Inflammatory macrophage (primary cell): Measurements from ENCODE around the gene AKT2.

Experiments used
- DNase-seq, 2 donors: peaks; one replicate each; pipeline ENCODE4 v3.0.0-alpha.2; 2020 to 2022

Gene AKT2

DNA sequence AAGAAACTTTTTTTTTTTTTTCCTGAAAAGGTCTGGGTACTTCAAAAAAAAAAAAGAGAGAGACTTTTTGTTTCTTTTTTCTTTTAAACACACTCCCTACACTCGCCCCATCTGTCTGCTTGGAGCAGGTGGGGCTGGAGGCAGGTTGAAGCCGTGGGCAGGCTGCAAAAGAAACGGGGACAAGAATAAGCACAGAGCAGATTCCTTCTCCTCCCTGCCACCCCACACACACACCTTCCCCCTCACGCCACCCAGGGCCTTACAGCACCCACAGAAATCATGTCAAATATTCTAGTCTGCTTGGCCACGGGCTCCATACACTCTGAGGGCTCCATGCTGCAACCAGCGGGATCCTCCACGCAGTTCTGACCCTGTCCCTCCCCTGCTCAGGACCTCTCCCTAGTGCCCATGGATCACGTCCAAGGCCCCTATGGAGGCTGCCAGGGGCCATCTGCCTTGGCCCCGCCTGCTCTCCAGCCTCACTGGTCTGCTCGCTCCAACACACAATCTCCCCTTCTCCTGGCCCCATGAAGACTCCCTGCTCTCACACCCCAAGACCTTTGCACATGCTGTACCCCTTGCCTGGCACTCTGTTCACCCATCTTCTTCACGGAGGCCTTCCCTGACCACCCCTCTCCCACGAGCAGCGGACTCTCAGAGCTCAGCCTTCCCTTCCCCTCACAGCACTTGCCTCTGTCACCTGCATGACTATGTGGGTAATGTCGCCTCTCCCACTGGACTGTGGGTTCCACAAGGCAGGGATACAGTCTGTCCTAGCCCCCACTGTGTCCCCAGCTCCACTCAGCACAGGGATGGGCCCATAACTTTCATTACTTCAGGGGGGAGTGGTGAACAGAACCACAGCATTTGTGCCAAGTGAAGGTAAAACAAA, 11.4 kb downstream of the AKT2 start:
- DNase-seq, result no peak

DNA sequence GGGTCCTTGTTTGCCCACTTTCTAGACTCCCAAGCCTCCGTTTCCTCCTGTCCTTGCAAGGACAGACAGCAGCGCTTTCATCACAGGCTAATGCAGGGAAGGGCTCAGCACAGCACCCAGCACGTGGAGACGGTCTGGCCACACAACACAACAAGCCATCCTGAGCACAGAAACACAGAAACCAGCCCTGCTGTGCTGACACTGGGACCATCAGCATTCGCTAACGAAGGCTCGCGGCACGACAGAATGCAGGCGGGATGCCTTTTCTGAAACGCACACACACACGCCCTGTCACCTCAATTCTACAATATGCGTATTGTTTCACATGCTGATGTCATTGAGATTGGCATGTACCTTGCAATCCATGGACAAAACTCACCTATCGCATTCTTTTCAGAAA, 12.9 kb downstream of the AKT2 start:
- DNase-seq, result no peak

DNA sequence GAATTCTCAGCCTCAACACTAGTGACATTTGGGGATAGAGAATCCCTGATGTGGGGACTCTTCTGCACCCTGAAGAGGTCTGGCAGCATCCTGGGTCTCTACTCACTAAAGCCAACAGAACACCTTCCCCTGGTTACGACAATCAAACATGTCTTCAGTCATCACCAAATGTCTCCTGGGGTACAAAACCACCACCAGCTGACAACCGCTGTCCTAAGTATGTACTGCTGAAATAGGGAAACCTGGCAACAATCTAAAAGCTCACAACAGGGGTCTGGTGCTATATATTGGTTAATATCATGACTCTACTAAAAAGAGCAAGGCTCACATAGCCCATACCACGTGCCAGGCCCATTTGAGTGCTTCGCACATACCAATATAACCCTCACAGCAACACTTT, 13.4 kb downstream of the AKT2 start:
- DNase-seq, result no peak

GRCh38 chr19:40270362-40271089, 14.6 kb downstream of the AKT2 start:
- DNase-seq, result no peak

DNA sequence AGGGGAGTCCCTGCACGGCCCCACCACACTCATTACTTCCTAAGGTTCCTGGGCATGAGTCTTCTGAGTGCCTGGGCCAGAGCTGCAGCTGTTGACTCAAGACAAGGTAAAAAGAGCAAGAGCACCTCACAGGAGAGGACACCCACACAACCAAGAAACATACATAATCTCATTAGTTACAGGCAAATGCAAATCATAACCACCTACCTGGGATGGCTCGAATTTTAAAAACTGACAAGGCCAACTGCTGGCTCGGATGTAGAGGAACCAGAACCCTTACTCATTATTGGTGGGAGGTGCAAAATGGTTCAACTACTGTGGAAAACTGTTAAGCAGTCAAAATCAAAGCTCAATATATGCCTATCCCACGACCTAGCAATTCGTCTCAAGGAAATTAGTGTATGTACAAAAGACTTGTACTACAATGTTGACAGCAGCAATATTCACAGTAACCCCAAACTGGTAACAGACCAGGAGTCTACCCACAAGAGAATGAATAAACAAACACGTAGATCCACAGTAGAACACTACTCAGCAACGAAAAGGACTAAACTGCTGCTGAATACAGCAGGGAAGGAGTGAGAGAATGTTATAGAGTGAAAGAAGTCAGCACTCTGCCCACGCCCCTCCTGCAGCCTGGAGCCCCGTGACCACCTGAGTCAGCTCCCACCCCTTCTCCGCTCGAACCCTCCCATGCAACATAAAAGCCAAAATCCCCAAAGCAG, 15.8 kb downstream of the AKT2 start:
- DNase-seq, result no peak

DNA sequence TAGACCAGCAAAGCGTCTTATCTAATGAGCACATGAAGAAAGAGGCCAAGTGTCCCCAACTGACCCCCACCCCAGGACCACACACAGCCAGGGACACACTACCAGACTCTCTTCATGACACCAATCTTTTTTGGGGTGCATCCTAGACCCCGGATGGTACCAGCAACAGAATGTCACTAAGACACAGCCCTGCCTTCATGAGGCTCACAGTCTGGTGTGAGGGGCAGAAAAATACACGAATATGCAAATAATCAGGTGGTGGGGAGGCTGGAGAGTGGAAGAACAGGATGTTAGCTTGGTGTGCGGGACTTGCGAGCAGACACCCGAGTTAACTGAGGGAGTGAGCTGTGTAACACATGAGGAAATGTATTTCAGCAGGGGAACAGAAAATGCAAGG, 17.5 kb downstream of the AKT2 start:
- DNase-seq, result no peak

DNA sequence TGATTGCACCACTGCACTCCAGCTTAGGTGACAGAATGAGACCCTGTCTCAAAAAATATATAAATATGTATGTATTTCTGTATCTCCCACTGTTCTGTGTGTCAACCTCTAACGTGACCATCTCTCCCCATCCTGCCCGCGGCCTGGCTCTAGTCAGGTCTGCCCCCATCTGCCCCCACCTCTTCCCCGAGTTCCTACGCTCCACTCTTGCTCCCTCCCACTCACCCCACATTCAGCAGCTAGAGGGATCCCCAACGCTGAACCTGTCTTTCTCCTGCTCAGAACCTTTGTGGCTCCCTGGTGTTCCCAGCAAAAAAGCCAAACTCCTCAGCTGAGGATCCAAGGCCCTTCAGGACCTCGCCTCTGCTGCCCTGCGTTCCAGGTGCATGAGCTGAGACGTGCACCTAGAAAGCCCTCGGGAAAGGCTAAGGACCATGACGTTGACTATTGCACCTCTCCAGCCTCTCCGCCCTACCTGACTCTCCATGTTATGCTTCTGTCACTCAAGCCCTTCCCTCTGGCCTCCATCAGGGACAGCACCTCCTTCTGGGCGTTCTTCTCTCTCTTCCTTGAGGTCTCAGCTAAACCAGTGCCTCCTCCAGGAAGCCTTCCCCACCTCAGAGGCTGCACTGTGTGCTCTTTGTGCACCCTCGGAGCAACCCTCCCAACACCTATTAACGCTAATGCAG, 18.1 kb downstream of the AKT2 start:
- no peak for DNase-seq

DNA sequence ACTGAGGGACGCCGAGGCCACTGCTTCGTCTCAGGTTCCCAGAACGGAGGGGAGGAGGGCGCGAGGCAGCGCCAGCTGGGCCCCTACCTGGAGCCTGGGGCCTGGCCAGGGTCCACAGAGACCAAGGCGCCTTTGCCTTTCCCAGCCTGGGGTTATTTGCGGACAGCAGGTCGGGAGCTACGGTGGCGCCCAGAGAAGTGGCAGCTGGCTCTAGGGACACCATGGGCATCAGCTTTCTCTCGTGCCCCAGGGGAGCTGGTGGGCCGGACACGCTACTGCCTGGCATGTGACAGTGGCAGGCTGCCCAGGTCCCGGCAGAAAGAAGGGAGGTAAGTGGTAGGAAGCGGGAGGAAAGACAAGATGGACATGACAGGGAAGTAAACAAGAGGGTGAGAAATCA, 19.0 kb downstream of the AKT2 start:
- no peak for DNase-seq

DNA sequence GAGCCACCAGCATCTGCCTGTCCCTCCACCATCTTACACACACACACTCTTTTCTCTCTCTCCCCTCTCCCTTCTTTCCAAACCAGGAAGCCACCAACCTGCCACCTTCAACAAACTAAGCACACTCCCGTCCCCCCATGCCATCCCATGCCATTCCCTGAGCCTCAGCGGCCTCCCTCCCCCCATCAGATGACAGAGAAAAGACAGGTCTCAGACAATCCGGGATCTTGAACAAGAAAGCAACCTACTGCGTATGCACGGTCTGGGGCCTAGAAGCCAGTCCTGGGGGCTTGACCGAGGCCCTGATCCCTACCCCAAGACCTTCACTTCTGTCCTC, 19.4 kb downstream of the AKT2 start:
- DNase-seq, result no peak

DNA sequence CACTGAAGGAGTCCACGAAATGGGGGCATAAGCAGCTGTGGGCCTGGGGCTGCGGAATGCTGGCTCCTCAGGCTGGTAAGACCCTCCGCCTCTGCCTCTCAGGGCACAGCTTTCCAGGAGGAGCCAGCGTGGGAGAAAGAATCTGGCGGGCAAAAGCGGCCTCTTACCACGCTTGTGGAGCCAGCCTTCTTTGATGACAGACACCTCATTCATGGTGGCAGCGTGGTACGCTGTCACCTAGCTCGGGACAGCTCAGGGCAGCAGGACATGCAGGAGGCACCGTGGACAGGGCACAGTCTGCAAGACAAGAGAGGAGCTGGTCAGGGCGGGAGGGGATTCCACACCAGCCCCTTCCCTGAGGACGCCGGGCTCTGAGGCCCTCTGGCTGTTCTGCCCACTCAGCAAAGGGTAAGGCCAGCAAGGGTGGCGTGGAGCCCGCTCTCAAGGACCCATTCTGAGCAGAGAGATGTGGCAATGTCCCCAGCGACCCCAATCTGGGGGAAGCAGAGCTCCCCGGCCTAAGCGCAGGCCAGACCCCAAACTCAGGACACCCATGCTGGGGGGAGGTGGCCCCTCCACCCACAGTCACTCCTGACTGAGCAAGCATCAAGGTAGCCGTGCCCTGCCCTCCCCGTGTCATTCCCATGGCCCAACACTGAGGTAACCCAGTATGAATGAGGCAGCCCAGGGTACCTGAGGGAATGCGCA, 19.9 kb downstream of the AKT2 start:
- DNase-seq, result no peak

DNA sequence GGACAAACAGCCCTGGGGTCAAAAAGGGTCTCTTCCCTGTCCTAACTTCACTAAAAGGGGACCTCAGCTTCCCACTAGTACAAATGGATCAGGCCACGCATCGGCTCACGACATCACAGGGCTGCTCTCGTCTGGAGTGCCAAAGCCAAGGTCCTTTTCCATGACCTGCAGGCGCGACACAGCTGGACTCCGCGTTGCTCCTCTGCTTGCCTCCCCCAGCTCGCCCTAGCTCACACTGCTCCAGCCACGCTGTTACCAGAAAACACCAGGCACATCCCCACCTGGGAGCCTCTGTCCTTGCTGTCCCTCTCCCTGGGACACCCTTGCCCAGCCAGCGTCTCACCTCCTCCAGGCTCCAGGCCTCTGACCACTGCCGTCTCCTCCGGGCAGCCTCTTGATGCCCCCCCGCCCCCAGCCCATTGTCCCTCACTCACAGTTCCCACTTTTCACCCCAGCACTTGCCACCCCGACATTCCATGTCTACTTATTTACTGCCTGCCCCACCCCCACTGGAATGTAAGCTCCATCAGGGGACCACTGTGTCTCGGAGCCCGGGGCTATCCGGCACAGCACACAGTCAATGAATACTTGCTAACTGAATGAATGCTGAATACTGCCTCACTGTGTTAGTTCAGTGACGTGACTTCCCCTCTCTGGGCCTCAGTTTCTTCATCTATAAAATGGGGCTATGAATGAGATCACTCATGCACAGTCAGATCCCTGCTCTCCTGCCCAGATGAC, 20.7 kb downstream of the AKT2 start:
- no peak for DNase-seq

DNA sequence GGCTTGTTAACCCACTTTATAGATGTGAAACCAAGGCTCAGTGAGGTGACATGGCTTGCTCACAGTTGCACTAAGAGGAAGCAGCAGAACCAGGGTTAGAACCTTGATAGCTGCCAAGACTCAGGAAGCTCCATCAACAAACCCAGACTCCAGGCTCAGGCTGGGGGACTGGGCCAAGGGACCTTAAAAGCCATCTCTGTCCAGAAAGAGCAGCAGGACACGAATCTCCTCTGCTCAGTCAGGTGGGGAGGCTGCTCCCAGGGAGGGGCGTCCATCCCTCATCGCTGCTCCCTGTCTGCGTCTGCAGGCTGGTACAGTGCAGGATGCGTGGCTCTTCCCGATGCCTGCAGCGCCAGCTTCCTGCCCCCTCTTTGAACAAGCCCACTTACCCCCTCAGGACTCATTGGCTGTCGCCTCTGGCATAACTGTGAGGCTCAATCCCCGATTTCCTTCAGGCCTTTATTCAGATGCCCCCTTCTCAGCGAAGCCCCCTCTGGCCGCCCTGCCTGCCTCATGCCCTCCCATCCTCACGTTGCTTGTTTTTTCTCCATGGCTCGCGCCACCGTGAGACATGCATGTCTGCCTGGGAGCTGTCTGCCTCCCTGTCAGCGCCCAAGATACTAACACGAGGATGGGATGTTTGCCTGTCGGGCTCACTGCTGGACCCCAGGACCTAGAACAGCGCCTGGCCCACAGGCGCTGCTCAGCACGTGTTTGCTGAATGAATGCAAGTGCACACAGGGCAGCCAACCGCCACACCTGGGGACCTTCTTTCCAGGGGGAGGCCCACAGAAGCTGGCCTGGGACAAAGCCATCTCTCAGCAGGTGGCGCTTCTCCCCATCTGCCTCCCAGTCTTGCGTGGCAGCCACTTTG, 21.5 kb downstream of the AKT2 start:
- no peak for DNase-seq

DNA sequence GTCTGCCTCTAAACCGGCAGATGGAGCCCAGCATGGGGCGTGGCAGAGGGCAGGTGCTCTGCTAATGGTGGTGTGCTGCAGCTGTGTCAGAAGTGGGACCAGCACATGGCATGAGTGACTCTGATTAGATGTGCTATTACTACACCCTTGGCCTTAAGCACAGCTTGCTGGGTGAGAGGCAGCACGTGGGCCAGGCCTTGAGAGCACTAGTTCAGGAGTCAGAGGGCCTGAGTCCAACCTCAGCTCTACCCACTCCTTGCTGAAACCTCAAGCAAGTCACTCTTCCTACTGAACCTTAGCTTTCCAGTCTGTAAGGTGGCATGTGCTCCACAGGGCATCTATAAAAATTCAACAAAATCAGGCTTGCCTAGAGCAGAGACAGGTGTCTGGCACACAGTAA, 22.7 kb downstream of the AKT2 start:
- DNase-seq, result no peak

DNA sequence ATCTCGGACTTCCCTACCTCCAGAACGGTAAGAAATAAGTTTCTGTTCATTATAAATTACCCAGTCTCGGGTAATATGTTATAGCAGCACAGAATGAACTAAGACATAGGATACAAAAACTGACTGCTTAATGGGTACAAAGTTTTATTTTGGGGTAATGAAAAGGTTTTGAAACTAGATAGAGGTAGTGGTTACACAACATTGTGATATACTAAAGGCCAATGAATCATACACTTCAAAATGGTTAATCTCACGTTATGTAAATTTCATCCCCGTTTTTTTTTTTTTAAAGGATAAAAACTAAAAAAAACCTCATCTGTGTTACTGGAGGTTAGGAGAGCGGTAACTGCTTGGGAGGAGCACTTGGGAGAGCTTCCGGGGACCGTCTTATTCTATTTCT, 23.5 kb downstream of the AKT2 start:
- DNase-seq, result peak in 1 of 2 donors; percentile 30

DNA sequence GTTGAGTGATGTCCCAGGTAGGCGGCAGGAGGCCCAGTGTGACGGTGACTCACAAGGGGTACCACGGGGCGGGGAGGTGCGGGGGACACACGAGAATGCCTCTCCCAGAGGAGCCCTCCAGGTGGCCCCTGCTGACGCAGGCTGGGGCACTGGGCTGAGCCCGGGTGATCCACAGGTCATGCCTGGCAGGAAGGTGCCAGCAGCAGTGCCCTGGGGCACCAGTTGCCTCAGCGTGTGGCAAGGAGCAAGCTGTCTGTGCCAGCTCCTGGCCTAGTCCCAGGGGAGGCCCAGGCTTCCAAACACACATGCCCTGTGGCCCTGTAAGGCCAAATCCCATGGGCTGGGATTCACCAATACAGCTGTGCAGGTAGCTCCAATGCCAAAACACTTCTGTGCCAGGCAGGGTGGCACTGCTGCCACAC, 28.0 kb downstream of the AKT2 start:
- no peak for DNase-seq

DNA sequence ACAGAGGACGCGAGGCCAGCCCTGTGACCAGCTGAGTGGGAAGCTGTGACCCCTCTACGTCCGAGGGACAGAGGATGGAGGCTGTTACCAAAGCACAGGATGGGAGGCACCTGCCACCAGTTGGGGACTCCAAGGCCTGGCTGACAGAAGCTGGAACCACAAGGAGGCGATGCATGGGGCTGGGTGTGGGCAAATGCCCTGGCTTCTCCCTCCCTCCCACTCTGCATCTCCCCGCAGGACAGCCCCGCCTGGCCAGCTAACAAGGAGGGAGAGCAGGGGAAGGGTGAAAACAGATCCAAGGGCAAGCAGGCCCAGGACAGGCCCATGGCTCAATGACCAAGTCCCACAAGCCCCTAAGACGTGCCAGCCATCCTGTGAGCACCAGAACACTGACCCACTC, 28.6 kb downstream of the AKT2 start:
- no peak for DNase-seq

DNA sequence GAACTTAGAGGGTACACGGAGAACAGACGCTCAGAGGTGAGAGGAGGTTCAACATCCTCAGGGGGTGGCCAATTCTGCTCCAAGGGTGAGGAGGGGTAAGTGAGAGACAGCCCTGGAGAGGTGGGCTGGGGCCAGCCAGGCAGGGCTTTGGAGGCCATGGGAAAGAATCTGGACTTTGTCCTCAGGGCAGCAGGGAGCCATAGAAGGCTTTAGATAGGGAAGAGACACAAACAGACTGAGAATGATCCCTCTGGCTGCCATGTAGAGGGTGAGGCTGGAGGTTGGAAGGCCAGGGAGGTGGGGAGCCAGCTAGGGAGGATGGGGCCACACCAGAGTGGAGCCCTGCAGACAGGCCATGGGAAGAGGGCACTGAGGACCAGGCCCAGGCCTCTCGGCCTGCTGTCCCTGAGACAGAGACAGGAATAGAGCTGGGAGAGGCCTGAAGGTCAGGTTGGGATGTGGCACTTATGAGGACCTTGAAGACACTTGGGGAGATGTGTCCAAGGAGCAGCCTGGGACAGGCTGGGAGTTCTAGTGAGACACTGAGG, 29.5 kb downstream of the AKT2 start:
- no peak for DNase-seq

DNA sequence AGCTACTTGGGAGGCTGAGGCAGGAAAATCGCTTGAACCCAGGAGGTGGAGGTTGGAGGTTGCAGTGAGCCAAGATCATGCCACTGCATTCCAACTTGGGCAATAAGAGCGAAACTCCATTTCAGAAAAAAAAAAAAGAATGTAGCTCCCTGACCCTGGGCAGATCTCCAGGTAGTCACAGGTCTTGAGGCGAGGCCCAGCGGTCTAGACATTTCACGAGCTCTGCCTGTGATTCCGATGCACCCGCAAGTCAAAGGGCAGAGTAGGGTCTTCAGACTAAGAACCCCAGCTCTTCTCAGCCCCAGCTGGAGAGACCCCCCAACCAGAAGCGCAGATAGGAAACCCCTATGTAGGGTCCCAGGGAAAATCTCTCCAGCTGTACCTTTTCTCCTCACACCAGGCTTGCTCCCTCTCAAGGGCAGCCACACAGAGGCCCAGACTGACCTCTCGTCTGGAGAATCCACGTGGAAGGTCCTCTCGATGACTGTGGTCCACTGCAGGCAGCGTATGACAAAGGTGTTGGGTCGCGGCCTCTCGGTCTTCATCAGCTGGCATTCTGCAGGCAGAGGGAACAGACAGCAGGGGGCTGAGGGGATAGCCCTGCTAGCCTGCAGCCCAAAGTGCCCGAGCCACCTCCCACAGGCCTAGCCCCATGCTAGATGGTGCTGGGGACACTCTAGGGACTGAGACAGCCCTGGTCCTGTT, 30.3 kb downstream of the AKT2 start:
- DNase-seq, result no peak

- no peak for DNase-seq
Observed at GRCh38 chr19:40253611-40254092, 31.5 kb downstream of the AKT2 start.
